IMR-90 (cell line): ENCODE results near the gene KCNQ2. TPM values are rescaled to one million over a fixed set of nuclear protein-coding genes. Genes with fewer than 3 reads are reported as not detected.

Experiments
- ATAC-seq: fragments of 200-7000 bp; cut with Tn5 transposase; 2 replicates; pipeline ENCODE4 v1.9.1; 2020; ENCODE audit warnings: low read depth, mild to moderate bottlenecking, moderate library complexity
- BruUV-seq: library from RNA; stranded (reverse); fragments of 400-500 nt; replicated peaks from 2 replicates; lab custom pipeline; 2021; lab: Mats Ljungman, UMichigan
- CTCF ChIA-PET: fragments of 300-600 bp; formaldehyde crosslinking; extraction: SDS; loops from one replicate; lab custom pipeline; 2021; ENCODE audit warnings: antibody characterized with exemption; lab: Yijun Ruan, JAX
- POLR2A ChIA-PET: fragments of 300-600 bp; sonication (Branson Sonifier 250); formaldehyde crosslinking; loops from one replicate; lab custom pipeline; 2022; ENCODE audit warnings: antibody characterized with exemption; ENCODE audit not compliant: unreplicated experiment; lab: Charles Lee
- DNase-seq: peaks from one replicate; pipeline ENCODE4 v3.0.0; 2013
- H2AFZ ChIP-seq: replicated peaks from 2 replicates; pipeline ENCODE3; 2013; ENCODE audit warnings: low read length, mild to moderate bottlenecking; ENCODE audit not compliant: poor library complexity
- H2AK5ac ChIP-seq: 2 replicates; pipeline ENCODE4 v1.6.1; 2013; ENCODE audit warnings: low read depth, low read length, inconsistent platforms
- H2AK9ac ChIP-seq: replicated peaks from 2 replicates; pipeline ENCODE3; 2013; ENCODE audit warnings: mild to moderate bottlenecking, low read depth, low read length, moderate library complexity; ENCODE audit not compliant: poor library complexity
- H2BK120ac ChIP-seq: 2 replicates; pipeline ENCODE4 v1.6.1; 2013; ENCODE audit warnings: low read depth, low read length, inconsistent platforms
- H2BK15ac ChIP-seq: 3 replicates; pipeline ENCODE4 v1.6.1; 2013; ENCODE audit warnings: low read depth, low read length, inconsistent platforms
- H2BK20ac ChIP-seq: 2 replicates; pipeline ENCODE4 v1.6.1; 2013; ENCODE audit warnings: low read depth, mild to moderate bottlenecking, inconsistent platforms, low read length, moderate library complexity
- H2BK5ac ChIP-seq: 2 replicates; pipeline ENCODE4 v1.6.1; 2013; ENCODE audit warnings: mild to moderate bottlenecking, low read depth, low read length, inconsistent platforms; ENCODE audit not compliant: poor library complexity, severe bottlenecking
- H3K14ac ChIP-seq: replicated peaks from 2 replicates; pipeline ENCODE4 v1.6.1; 2013; ENCODE audit warnings: low read depth, low read length, inconsistent platforms
- H3K18ac ChIP-seq: 2 replicates; pipeline ENCODE4 v1.6.1; 2013; ENCODE audit warnings: low read depth, low read length, control low read depth
- H3K23ac ChIP-seq: 2 replicates; pipeline ENCODE4 v1.6.1; 2013; ENCODE audit warnings: low read depth, low read length, inconsistent platforms
- H3K27ac ChIP-seq: 2 replicates; pipeline ENCODE4 v1.5.1; 2013; ENCODE audit warnings: mild to moderate bottlenecking, control low read depth, low read length; ENCODE audit not compliant: insufficient read depth
- H3K27me3 ChIP-seq: 2 replicates; pipeline ENCODE4 v1.6.1; 2013; ENCODE audit warnings: low read length; ENCODE audit not compliant: control insufficient read depth, insufficient read depth
- H3K36me3 ChIP-seq: 2 replicates; pipeline ENCODE4 v1.6.1; 2013; ENCODE audit warnings: low read length, mixed read lengths; ENCODE audit not compliant: control insufficient read depth, insufficient read depth
- H3K4ac ChIP-seq: 2 replicates; pipeline ENCODE4 v1.6.1; 2013; ENCODE audit warnings: low read depth, low read length, inconsistent platforms
- H3K4me1 ChIP-seq: 2 replicates; pipeline ENCODE4 v1.6.1; 2013; ENCODE audit warnings: low read length, mixed read lengths; ENCODE audit not compliant: control insufficient read depth, insufficient read depth
- H3K4me2 ChIP-seq: 2 replicates; pipeline ENCODE4 v1.6.1; 2013; ENCODE audit warnings: low read depth, mild to moderate bottlenecking, control low read depth, low read length, moderate library complexity
- H3K4me3 ChIP-seq: 2 replicates; pipeline ENCODE4 v1.5.1; 2013; ENCODE audit warnings: low read depth, mild to moderate bottlenecking, control low read depth, low read length, moderate library complexity; ENCODE audit not compliant: insufficient read depth
- H3K56ac ChIP-seq: 2 replicates; pipeline ENCODE4 v1.6.1; 2013; ENCODE audit warnings: low read length, inconsistent platforms; ENCODE audit not compliant: insufficient read depth; ENCODE audit errors: extremely low read depth
- H3K79me1 ChIP-seq, 2 experiments: 2 replicates each; pipeline ENCODE4 v1.6.1; 2013; ENCODE audit warnings: low read length in 2 of 2, inconsistent platforms in 1 of 2, low read depth in 1 of 2
- H3K9ac ChIP-seq: 2 replicates; pipeline ENCODE4 v1.6.1; 2013; ENCODE audit warnings: low read depth, low read length, control low read depth
- H3K9me1 ChIP-seq: 2 replicates; pipeline ENCODE4 v1.6.1; 2013; ENCODE audit warnings: low read length, inconsistent platforms; ENCODE audit not compliant: insufficient read depth
- H3K9me3 ChIP-seq: 2 replicates; pipeline ENCODE4 v1.6.1; 2013; ENCODE audit warnings: low read length; ENCODE audit not compliant: control insufficient read depth, insufficient read depth
- H4K20me1 ChIP-seq: 2 replicates; pipeline ENCODE4 v1.6.1; 2013; ENCODE audit warnings: low read length, inconsistent platforms; ENCODE audit not compliant: insufficient read depth
- H4K5ac ChIP-seq: 2 replicates; pipeline ENCODE4 v1.6.1; 2013; ENCODE audit warnings: mild to moderate bottlenecking, low read depth, low read length, control low read depth
- H4K8ac ChIP-seq, 2 experiments: 2 replicates each; pipeline ENCODE4 v1.6.1; 2013; ENCODE audit warnings: low read depth in 2 of 2, low read length in 2 of 2, control low read depth in 1 of 2, inconsistent platforms in 1 of 2
- H4K91ac ChIP-seq: 2 replicates; pipeline ENCODE4 v1.6.1; 2013; ENCODE audit warnings: low read depth, low read length, inconsistent platforms; ENCODE audit not compliant: insufficient read depth
- BHLHE40 ChIP-seq: fragments of 150-350 bp; IDR thresholded peaks from 2 replicates; pipeline ENCODE4 v1.6.1; 2016; ENCODE audit warnings: mild to moderate bottlenecking, low read depth, low read length
- CEBPB ChIP-seq: IDR thresholded peaks from 2 replicates; pipeline ENCODE4 v1.6.1; 2012; ENCODE audit warnings: low read depth, low read length, improper control_type of control experiment
- CHD1 ChIP-seq: IDR thresholded peaks from 2 replicates; pipeline ENCODE4 v1.6.1; 2012; ENCODE audit warnings: low read depth, low read length, improper control_type of control experiment
- ELK1 ChIP-seq: fragments of 150-350 bp; IDR thresholded peaks from 2 replicates; pipeline ENCODE4 v1.6.1; 2016; ENCODE audit warnings: low read depth, mild to moderate bottlenecking, low read length, moderate library complexity, borderline replicate concordance
- FOS ChIP-seq: fragments of 150-350 bp; IDR thresholded peaks from 2 replicates; pipeline ENCODE4 v1.6.1; 2016; ENCODE audit warnings: low read depth, low read length
- MAFK ChIP-seq: IDR thresholded peaks from 2 replicates; pipeline ENCODE4 v1.6.1; 2012; ENCODE audit warnings: low read depth, low read length, improper control_type of control experiment
- MAZ ChIP-seq: IDR thresholded peaks from 2 replicates; pipeline ENCODE4 v1.6.1; 2012; ENCODE audit warnings: low read depth, mild to moderate bottlenecking, low read length, improper control_type of control experiment, moderate library complexity, borderline replicate concordance
- MXI1 ChIP-seq: IDR thresholded peaks from 2 replicates; pipeline ENCODE4 v1.6.1; 2012; ENCODE audit warnings: low read depth, mild to moderate bottlenecking, low read length, moderate library complexity, borderline replicate concordance
- NFE2L2 ChIP-seq: fragments of 150-350 bp; IDR thresholded peaks from 2 replicates; pipeline ENCODE4 v1.6.1; 2016; ENCODE audit warnings: low read depth, mild to moderate bottlenecking, low read length
- POLR2A ChIP-seq: IDR thresholded peaks from 2 replicates; pipeline ENCODE4 v1.6.1; 2012; ENCODE audit warnings: mild to moderate bottlenecking, low read depth, low read length
- RAD21 ChIP-seq: IDR thresholded peaks from 2 replicates; pipeline ENCODE4 v1.6.1; 2012; ENCODE audit warnings: low read length, improper control_type of control experiment
- RCOR1 ChIP-seq: IDR thresholded peaks from 2 replicates; pipeline ENCODE4 v1.6.1; 2012; ENCODE audit warnings: mild to moderate bottlenecking, low read length, improper control_type of control experiment; ENCODE audit not compliant: insufficient replicate concordance
- RFX5 ChIP-seq: IDR thresholded peaks from 2 replicates; pipeline ENCODE4 v1.8.0; 2012; ENCODE audit warnings: low read depth, mild to moderate bottlenecking, low read length, moderate library complexity
- SMC3 ChIP-seq: fragments of 150-350 bp; IDR thresholded peaks from 2 replicates; pipeline ENCODE4 v1.6.1; 2016; ENCODE audit warnings: low read depth, mild to moderate bottlenecking, antibody characterized with exemption, low read length, moderate library complexity
- WGBS, 2 experiments: methylation state at CpG; one replicate each; pipeline versions ENCODE4 v1.1.5 to v1.1.7; 2013; ENCODE audit warnings: missing lambda C conversion rate in 2 of 2; ENCODE audit not compliant: insufficient read length in 1 of 2; ENCODE audit errors: extremely low coverage in 2 of 2; 5-methylcytosine and 5-hydroxymethylcytosine counted together
- dilution Hi-C: fragments of 300-500 bp; cut with HindIII; formaldehyde crosslinking; loops from one replicate; pipeline ENCODE4 v1.14.3; 2018; ENCODE audit warnings: low sequenced_read_pairs; ENCODE audit not compliant: unreplicated experiment
- in situ Hi-C: fragments of 300-500 bp; cut with MboI; formaldehyde crosslinking; loops from 3 replicates; pipeline ENCODE4 v1.14.3; 2019; ENCODE audit warnings: low sequenced_read_pairs, inconsistent platforms, mixed read lengths
- intact Hi-C: fragments of 100-400 bp; cut with micrococcal nuclease; formaldehyde crosslinking; loops from 2 replicates; pipeline ENCODE4 v1.10.0; 2022
- polyA plus RNA-seq, 3 experiments: library from polyadenylated mRNA; depleted of rRNA; stranded (reverse); fragments of >200 nt; gene quantifications; 2 replicates each; pipeline ENCODE4 v1.2.3, GENCODE V29; 2012; ENCODE audit warnings: low replicate concordance in 1 of 3
- total RNA-seq: library from RNA; depleted of rRNA; stranded (reverse); fragments of >200 nt; gene quantifications from 2 replicates; pipeline ENCODE4 v1.2.3, GENCODE V29; 2012
- TF ChIP-seq, protein P1 (sequence below): conservative IDR thresholded peaks from 2 replicates; pipeline ENCODE4 v1.5.1; 2012; ENCODE audit warnings: mild to moderate bottlenecking, low read depth, low read length, improper control_type of control experiment
- TF ChIP-seq, protein P2 (sequence below): fragments of 150-350 bp; IDR thresholded peaks from 2 replicates; pipeline ENCODE4 v1.6.1; 2017; ENCODE audit warnings: mild to moderate bottlenecking, antibody characterized with exemption, low read length, low read depth

KCNQ2 gene
- total and polyA plus RNA-seq, 2 of the 4 experiments (the other 2 are of a cell fraction): 0.02 TPM; not detected in 1

DNA sequence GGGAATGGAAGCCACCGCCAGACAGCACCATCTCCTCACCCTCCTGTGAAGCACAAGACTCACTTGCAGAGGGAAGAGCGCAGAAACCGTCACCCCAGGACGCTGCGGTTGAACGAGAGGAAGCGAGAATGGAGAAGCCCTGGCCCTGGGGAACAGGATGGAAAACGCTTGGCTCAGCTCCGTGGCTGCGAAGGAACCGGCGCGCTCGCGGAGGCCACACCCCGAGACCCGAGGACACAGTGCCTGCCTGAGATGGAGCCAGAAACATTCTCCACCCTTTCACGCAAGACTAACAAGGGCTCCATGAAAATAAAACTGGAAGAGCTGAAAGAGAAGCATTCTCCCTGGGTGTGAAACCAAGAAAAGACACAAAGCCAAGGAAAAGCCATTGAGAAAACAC is 86.0 kb downstream of the KCNQ2 start:
- CTCF ChIA-PET: no interaction called here
- no peak for ATAC-seq
- Histone ChIP-seq H3K4ac (no peak overlapping the region), H2BK5ac (no peak overlapping the region), H4K5ac (no peak overlapping the region), H3K18ac (no peak overlapping the region), H3K4me3 (no peak overlapping the region), H3K14ac (no peak overlapping the region), H3K4me2 (no peak overlapping the region), H4K20me1 (no peaks in the 10 kb centered on the region), H3K9me1 (no peaks in the 10 kb centered on the region), H3K79me1 (no peaks in the 10 kb centered on the region), H2AK9ac (no peak overlapping the region), H3K4me1 (no peaks in the 10 kb centered on the region), H3K56ac (no peak overlapping the region), H2BK15ac (no peak overlapping the region), H2AK5ac (no peak overlapping the region), H2BK20ac (no peak overlapping the region), H4K8ac (no peak overlapping the region), H2AFZ (no peak overlapping the region), H4K91ac (no peak overlapping the region), H3K27me3 (no peaks in the 10 kb centered on the region; the same call in 1 of the 2 replicates), H3K36me3 (no peaks in the 10 kb centered on the region), H3K23ac (no peak overlapping the region), H3K27ac (no peak overlapping the region), H3K9ac (no peak overlapping the region), H3K9me3 (peaks cover 12% of the 10 kb centered on the region), H2BK120ac (no peak overlapping the region)
- no peak for DNase-seq
- POLR2A ChIA-PET: no interaction called here
- 83% methylated on average over 2 of the region's 18 CpGs; no CpG with 5 or more reads in 1 of the 2 experiments for WGBS, 2 experiments
- no TSS peak for BruUV-seq
- intact Hi-C loops (no loop called here), in situ Hi-C loops (no loop called here), dilution Hi-C loops (no loop called here)
- TF ChIP-seq BHLHE40 (no peak), NFE2L2 (no peak), MAFK (no peak), CHD1 (no peak), FOS (no peak), ELK1 (no peak), RAD21 (no peak), MAZ (no peak), SMC3 (no peak), CEBPB (no peak), RFX5 (no peak), POLR2A (no peak), MXI1 (no peak), RCOR1 (no peak)
- TF ChIP-seq, protein P1, sequence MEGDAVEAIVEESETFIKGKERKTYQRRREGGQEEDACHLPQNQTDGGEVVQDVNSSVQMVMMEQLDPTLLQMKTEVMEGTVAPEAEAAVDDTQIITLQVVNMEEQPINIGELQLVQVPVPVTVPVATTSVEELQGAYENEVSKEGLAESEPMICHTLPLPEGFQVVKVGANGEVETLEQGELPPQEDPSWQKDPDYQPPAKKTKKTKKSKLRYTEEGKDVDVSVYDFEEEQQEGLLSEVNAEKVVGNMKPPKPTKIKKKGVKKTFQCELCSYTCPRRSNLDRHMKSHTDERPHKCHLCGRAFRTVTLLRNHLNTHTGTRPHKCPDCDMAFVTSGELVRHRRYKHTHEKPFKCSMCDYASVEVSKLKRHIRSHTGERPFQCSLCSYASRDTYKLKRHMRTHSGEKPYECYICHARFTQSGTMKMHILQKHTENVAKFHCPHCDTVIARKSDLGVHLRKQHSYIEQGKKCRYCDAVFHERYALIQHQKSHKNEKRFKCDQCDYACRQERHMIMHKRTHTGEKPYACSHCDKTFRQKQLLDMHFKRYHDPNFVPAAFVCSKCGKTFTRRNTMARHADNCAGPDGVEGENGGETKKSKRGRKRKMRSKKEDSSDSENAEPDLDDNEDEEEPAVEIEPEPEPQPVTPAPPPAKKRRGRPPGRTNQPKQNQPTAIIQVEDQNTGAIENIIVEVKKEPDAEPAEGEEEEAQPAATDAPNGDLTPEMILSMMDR: no peak
- TF ChIP-seq, protein P2, sequence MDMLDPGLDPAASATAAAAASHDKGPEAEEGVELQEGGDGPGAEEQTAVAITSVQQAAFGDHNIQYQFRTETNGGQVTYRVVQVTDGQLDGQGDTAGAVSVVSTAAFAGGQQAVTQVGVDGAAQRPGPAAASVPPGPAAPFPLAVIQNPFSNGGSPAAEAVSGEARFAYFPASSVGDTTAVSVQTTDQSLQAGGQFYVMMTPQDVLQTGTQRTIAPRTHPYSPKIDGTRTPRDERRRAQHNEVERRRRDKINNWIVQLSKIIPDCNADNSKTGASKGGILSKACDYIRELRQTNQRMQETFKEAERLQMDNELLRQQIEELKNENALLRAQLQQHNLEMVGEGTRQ: no peak
